ENCODE results near the gene ABCF2.

DNA sequence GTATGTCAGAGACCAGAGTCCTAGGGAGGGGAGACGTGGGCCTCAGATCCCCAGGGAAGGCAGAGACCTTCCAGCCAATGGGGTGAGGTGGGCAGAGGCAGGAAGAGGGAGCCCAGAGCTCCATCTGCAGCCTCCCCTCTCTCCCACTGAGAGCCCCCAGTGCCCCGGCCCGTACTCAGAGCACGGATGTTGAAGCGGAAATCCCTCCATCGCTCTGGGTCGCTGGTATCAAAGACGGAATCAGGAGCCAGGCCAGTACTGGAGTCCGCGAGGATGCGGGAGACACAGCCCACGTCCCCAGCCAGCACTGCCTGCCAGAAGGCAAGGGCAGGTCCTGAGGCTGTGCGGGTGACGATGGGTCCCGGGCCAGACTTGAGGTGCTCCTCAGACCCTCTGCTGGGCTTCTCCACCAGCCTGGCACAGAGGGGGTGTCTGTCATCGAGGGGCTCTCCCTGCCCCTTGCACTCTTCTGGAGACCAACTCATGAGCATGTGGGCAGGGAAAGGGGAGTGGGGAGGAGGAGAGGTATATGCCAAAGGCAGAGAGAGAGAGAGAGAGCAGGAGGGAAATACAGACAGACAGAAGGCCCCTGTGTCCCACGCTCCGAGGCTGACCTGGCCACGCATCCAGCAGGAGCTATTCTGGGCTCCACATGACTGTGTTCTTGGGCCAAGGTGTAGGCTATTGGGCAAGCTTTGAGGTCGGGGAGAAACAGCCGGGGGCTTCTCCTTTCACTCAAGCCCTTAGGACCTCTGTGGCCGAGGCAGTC lies 40.2 kb downstream of the ABCF2 start, which contains the start of gene ASB10:
- TF ChIP-seq, protein P1, sequence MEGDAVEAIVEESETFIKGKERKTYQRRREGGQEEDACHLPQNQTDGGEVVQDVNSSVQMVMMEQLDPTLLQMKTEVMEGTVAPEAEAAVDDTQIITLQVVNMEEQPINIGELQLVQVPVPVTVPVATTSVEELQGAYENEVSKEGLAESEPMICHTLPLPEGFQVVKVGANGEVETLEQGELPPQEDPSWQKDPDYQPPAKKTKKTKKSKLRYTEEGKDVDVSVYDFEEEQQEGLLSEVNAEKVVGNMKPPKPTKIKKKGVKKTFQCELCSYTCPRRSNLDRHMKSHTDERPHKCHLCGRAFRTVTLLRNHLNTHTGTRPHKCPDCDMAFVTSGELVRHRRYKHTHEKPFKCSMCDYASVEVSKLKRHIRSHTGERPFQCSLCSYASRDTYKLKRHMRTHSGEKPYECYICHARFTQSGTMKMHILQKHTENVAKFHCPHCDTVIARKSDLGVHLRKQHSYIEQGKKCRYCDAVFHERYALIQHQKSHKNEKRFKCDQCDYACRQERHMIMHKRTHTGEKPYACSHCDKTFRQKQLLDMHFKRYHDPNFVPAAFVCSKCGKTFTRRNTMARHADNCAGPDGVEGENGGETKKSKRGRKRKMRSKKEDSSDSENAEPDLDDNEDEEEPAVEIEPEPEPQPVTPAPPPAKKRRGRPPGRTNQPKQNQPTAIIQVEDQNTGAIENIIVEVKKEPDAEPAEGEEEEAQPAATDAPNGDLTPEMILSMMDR (conservative IDR thresholded peaks at IDR 0.05; ENCODE audit: low read depth, low read length): no peak
- TF ChIP-seq EZH2 (IDR thresholded peaks at IDR 0.05; ENCODE audit: low read length, unreplicated experiment): no peak

All from PC-3 (cell line).